Measurements from ENCODE around the gene STX10. TPM values are rescaled to one million over a fixed set of nuclear protein-coding genes. Genes with fewer than 3 reads are reported as not detected.
A peak's percentile ranks its signal among the peaks of the same experiment; 100 is the strongest.

STX10 gene
- total and polyA plus RNA-seq, 2 of the 4 experiments (the other 2 are of a cell fraction), result 64.9 to 82.0 TPM

- dilution Hi-C loops (cut with HindIII; ENCODE audit: low sequenced_read_pairs, unreplicated experiment), result no loop called here
- WGBS, 2 experiments (ENCODE audit: extremely low coverage in 2 of 2, insufficient read length in 1 of 2), result 72% methylated on average over 3 of the region's 16 CpGs; no CpG with 5 or more reads in 1 of the 2 experiments
- H3K56ac ChIP-seq (ENCODE audit: extremely low read depth, insufficient read depth, low read length), result no peak overlapping the region
- no peak overlapping the region for H2BK5ac ChIP-seq (ENCODE audit: low read depth, low read length, poor library complexity, severe bottlenecking)
- BruUV-seq (replicated peaks), result no TSS peak
- peaks cover 15% of the 10 kb centered on the region for H3K36me3 ChIP-seq (ENCODE audit: control insufficient read depth, insufficient read depth, low read length)
- ChIA-PET POLR2A (ENCODE audit: unreplicated experiment) (no interaction called here), CTCF (interaction anchor here (1.6 kb wide), 1 partner anchor 52 kb away, joined by 6 read pairs; no protein-coding TSS in a partner anchor)
- H4K20me1 ChIP-seq (ENCODE audit: insufficient read depth, low read length), result peaks cover 8% of the 10 kb centered on the region
- no peak overlapping the region; the same call in 1 of the 2 replicates for H3K23ac ChIP-seq (ENCODE audit: low read depth, low read length)
- no peak overlapping the region for H4K8ac ChIP-seq (ENCODE audit: low read depth in 2 of 2, low read length in 2 of 2)
- H4K91ac ChIP-seq (ENCODE audit: insufficient read depth, low read depth, low read length), result no peak overlapping the region
- intact Hi-C loops (cut with micrococcal nuclease), result no loop called here
- H3K4me3 ChIP-seq (ENCODE audit: insufficient read depth, low read depth, low read length), result no peak overlapping the region
- DNase-seq (no peak), ATAC-seq (ENCODE audit: low read depth) (no peak)
- H3K9me1 ChIP-seq (ENCODE audit: insufficient read depth, low read length), result peaks cover 14% of the 10 kb centered on the region
- H2AK9ac ChIP-seq (replicated peaks; ENCODE audit: low read depth, low read length, poor library complexity), result peak overlapping the region; percentile 28
- H2BK20ac ChIP-seq (ENCODE audit: low read depth, low read length), result no peak overlapping the region
- no peaks in the 10 kb centered on the region for H3K27me3 ChIP-seq (ENCODE audit: control insufficient read depth, insufficient read depth, low read length)
- no peak overlapping the region for H3K4ac ChIP-seq (ENCODE audit: low read depth, low read length)
- no peak overlapping the region; the same call in 1 of the 2 replicates for H2AK5ac ChIP-seq (ENCODE audit: low read depth, low read length)
- H3K79me1 ChIP-seq (ENCODE audit: low read depth in 1 of 2, low read length in 2 of 2), result peaks cover 2 to 55% of the 10 kb centered on the region in 2 experiments; a peak in 2 of 4 replicates
- in situ Hi-C loops (cut with MboI; ENCODE audit: low sequenced_read_pairs), result no loop called here
- H3K4me2 ChIP-seq (ENCODE audit: low read depth, low read length), result no peak overlapping the region
- no peak overlapping the region for H2BK120ac ChIP-seq (ENCODE audit: low read depth, low read length)
- no peak overlapping the region for H4K5ac ChIP-seq (ENCODE audit: low read depth, low read length)
- H2BK15ac ChIP-seq (ENCODE audit: low read depth, low read length), result no peak overlapping the region
- no peak overlapping the region for H3K14ac ChIP-seq (replicated peaks; ENCODE audit: low read depth, low read length)
- H3K4me1 ChIP-seq (ENCODE audit: control insufficient read depth, insufficient read depth, low read length), result peaks cover 6% of the 10 kb centered on the region; the same call in 1 of the 2 replicates
- no peaks in the 10 kb centered on the region for H3K9me3 ChIP-seq (ENCODE audit: control insufficient read depth, insufficient read depth, low read length)
- H3K18ac ChIP-seq (ENCODE audit: low read depth, low read length), result no peak overlapping the region
- H2AFZ ChIP-seq (replicated peaks; ENCODE audit: low read length, poor library complexity), result no peak overlapping the region
- no peak overlapping the region for H3K9ac ChIP-seq (ENCODE audit: low read depth, low read length)
- H3K27ac ChIP-seq (ENCODE audit: insufficient read depth, low read length), result no peak overlapping the region
- TF ChIP-seq ELK1 (IDR thresholded peaks at IDR 0.05; ENCODE audit: borderline replicate concordance, low read depth, low read length) (no peak), RAD21 (IDR thresholded peaks at IDR 0.05; ENCODE audit: low read length) (no peak), POLR2A (IDR thresholded peaks at IDR 0.05; ENCODE audit: low read depth, low read length) (no peak), MAFK (IDR thresholded peaks at IDR 0.05; ENCODE audit: low read depth, low read length) (no peak), CHD1 (IDR thresholded peaks at IDR 0.05; ENCODE audit: low read depth, low read length) (no peak), FOS (IDR thresholded peaks at IDR 0.05; ENCODE audit: low read depth, low read length) (no peak), USF2 (IDR thresholded peaks at IDR 0.05; ENCODE audit: low read depth, low read length) (no peak), SMC3 (IDR thresholded peaks at IDR 0.05; ENCODE audit: low read depth, low read length) (no peak), NFE2L2 (IDR thresholded peaks at IDR 0.05; ENCODE audit: low read depth, low read length) (no peak), BHLHE40 (IDR thresholded peaks at IDR 0.05; ENCODE audit: low read depth, low read length) (no peak), MXI1 (IDR thresholded peaks at IDR 0.05; ENCODE audit: borderline replicate concordance, low read depth, low read length) (no peak), CTCF (conservative IDR thresholded peaks at IDR 0.05; ENCODE audit: low read depth, low read length) (no peak), RCOR1 (IDR thresholded peaks at IDR 0.05; ENCODE audit: insufficient replicate concordance, low read length) (no peak), MAZ (IDR thresholded peaks at IDR 0.05; ENCODE audit: borderline replicate concordance, low read depth, low read length) (no peak), RFX5 (IDR thresholded peaks at IDR 0.05; ENCODE audit: low read depth, low read length) (no peak)
These were observed 3.2 kb downstream of the STX10 start for GRCh38 chr19:13146763-13147563.

All from IMR-90 (cell line).